MM.1S (cell line): ENCODE data around the gene ATCAY.
"Not testable (repeated sequence)": the region's sequence is repeated elsewhere in the genome, so short reads cannot be mapped to it uniquely, and the experiment has no call there.

Experiments
- DNase-seq: peaks from one replicate; pipeline ENCODE4 v3.0.0-alpha.2; 2015
- H2AFZ ChIP-seq: fragments of 300-600 bp; sonication (generic); 2 replicates; pipeline ENCODE4 v1.6.0; 2016; ENCODE audit warnings: antibody characterized with exemption, low read length
- H3F3A ChIP-seq: fragments of 300-600 bp; sonication (generic); 2 replicates; pipeline ENCODE4 v1.6.1; 2016; ENCODE audit warnings: mild to moderate bottlenecking, antibody characterized with exemption, low read length, moderate library complexity, mixed read lengths; ENCODE audit not compliant: insufficient read depth
- H3K27ac ChIP-seq: fragments of 300-600 bp; sonication (generic); 2 replicates; pipeline ENCODE4 v1.5.1; 2016; ENCODE audit warnings: mild to moderate bottlenecking, low read length
- H3K27me3 ChIP-seq: fragments of 300-600 bp; sonication (generic); replicated peaks from 2 replicates; pipeline ENCODE4 v1.6.0; 2016; ENCODE audit warnings: low read length; ENCODE audit not compliant: insufficient read depth
- H3K36me3 ChIP-seq: fragments of 300-600 bp; sonication (generic); replicated peaks from 2 replicates; pipeline ENCODE4 v1.6.1; 2016; ENCODE audit warnings: mild to moderate bottlenecking, low read length, mixed read lengths; ENCODE audit not compliant: insufficient read depth
- H3K4me1 ChIP-seq: fragments of 300-600 bp; sonication (generic); 2 replicates; pipeline ENCODE4 v1.6.1; 2016; ENCODE audit warnings: low read length, mixed read lengths
- H3K4me2 ChIP-seq: fragments of 300-600 bp; sonication (generic); 2 replicates; pipeline ENCODE4 v1.6.0; 2016; ENCODE audit warnings: low read depth, low read length
- H3K4me3 ChIP-seq: fragments of 300-600 bp; sonication (generic); 2 replicates; pipeline ENCODE4 v1.5.1; 2016; ENCODE audit warnings: low read length, mixed read lengths
- H3K79me2 ChIP-seq: fragments of 300-600 bp; sonication (generic); 2 replicates; pipeline ENCODE4 v1.6.1; 2016; ENCODE audit warnings: mixed run types, low read length, mixed read lengths
- H3K9ac ChIP-seq: fragments of 300-600 bp; sonication (generic); 2 replicates; pipeline ENCODE4 v1.6.1; 2016; ENCODE audit warnings: low read length, mixed read lengths
- H3K9me2 ChIP-seq: fragments of 300-600 bp; sonication (generic); replicated peaks from 2 replicates; pipeline ENCODE4 v1.6.1; 2016; ENCODE audit warnings: mild to moderate bottlenecking, low read length, mixed read lengths; ENCODE audit not compliant: insufficient read depth
- H3K9me3 ChIP-seq: fragments of 300-600 bp; sonication (generic); replicated peaks from 2 replicates; pipeline ENCODE4 v1.6.1; 2016; ENCODE audit warnings: mild to moderate bottlenecking, low read length, mixed read lengths; ENCODE audit not compliant: insufficient read depth
- H4K20me1 ChIP-seq: fragments of 300-600 bp; sonication (generic); 2 replicates; pipeline ENCODE4 v1.6.1; 2016; ENCODE audit warnings: mild to moderate bottlenecking, low read length, moderate library complexity, mixed read lengths; ENCODE audit not compliant: insufficient read depth
- CTCF ChIP-seq: fragments of 300-600 bp; sonication (generic); IDR thresholded peaks from 2 replicates; pipeline ENCODE4 v1.5.1; 2016; ENCODE audit warnings: antibody characterized with exemption, low read length, mixed read lengths
- EZH2 ChIP-seq: fragments of 300-600 bp; sonication (generic); optimal IDR thresholded peaks from 2 replicates; pipeline ENCODE3; 2017; ENCODE audit warnings: low read depth, mild to moderate bottlenecking, antibody characterized with exemption, low read length, mixed read lengths
- EZH2phosphoT487 ChIP-seq: fragments of 300-600 bp; sonication (generic); IDR thresholded peaks from 2 replicates; pipeline ENCODE4 v1.6.1; 2018; ENCODE audit warnings: antibody characterized with exemption, low read length

ATCAY gene

GRCh38 chr19:3966051-3967017 lies 85.8 kb downstream of the ATCAY start:
- no peaks in the 10 kb centered on the region for H3K27me3 ChIP-seq
- TF ChIP-seq CTCF (no peak), EZH2 (no peak), EZH2phosphoT487 (no peak)
- DNase-seq: no peak
- no peaks in the 10 kb centered on the region for H4K20me1 ChIP-seq
- H3K36me3 ChIP-seq: peaks cover 7% of the 10 kb centered on the region; the same call in 1 of the 2 replicates
- H3K27ac ChIP-seq: no peak overlapping the region
- no peaks in the 10 kb centered on the region for H3K9me3 ChIP-seq
- H3K79me2 ChIP-seq: peaks cover 45% of the 10 kb centered on the region
- H3F3A ChIP-seq: peaks cover 2% of the 10 kb centered on the region
- H3K4me1 ChIP-seq: 0 out of 2 replicates have a peak, but pooled peaks cover 4% of the 10 kb centered on the region
- H3K4me3 ChIP-seq: no peak overlapping the region
- H2AFZ ChIP-seq: no peak overlapping the region
- H3K9ac ChIP-seq: no peak overlapping the region
- no peaks in the 10 kb centered on the region for H3K9me2 ChIP-seq
- H3K4me2 ChIP-seq: no peak overlapping the region

- Histone ChIP-seq H3F3A (peaks cover 16% of the 10 kb centered on the region), H3K79me2 (peaks cover 45% of the 10 kb centered on the region)
- not testable (repeated sequence) for DNase-seq, H3K9me2 ChIP-seq, H3K9ac ChIP-seq, H3K36me3 ChIP-seq, H3K9me3 ChIP-seq, H3K4me3 ChIP-seq, H3K4me1 ChIP-seq, H3K4me2 ChIP-seq, H2AFZ ChIP-seq, H3K27ac ChIP-seq, H3K27me3 ChIP-seq, H4K20me1 ChIP-seq
Observed at GRCh38 chr19:3967983-3968382, 87.5 kb downstream of the ATCAY start.

- H3K4me1 ChIP-seq: 0 out of 2 replicates have a peak, but pooled peaks cover 4% of the 10 kb centered on the region
- TF ChIP-seq CTCF: no peak
- no peak for TF ChIP-seq EZH2
- TF ChIP-seq EZH2phosphoT487: no peak
Observed at GRCh38 chr19:3968556-3969434, 88.3 kb downstream of the ATCAY start.

More at GRCh38 chr19:3968556-3969434, 88.3 kb downstream of the ATCAY start:
- no peaks in the 10 kb centered on the region for H3K9me3 ChIP-seq
- H3K9ac ChIP-seq: no peak overlapping the region
- H3K79me2 ChIP-seq: peaks cover 45% of the 10 kb centered on the region
- H3K27ac ChIP-seq: no peak overlapping the region
- no peaks in the 10 kb centered on the region for H3K9me2 ChIP-seq
- H2AFZ ChIP-seq: no peak overlapping the region
- no peak overlapping the region for H3K4me3 ChIP-seq
- H3K4me2 ChIP-seq: no peak overlapping the region
- no peaks in the 10 kb centered on the region for H4K20me1 ChIP-seq
- no peaks in the 10 kb centered on the region for H3K27me3 ChIP-seq
- H3K36me3 ChIP-seq: peaks cover 1% of the 10 kb centered on the region; the same call in 1 of the 2 replicates
- no peak for DNase-seq
- H3F3A ChIP-seq: peaks cover 16% of the 10 kb centered on the region
